Astrocyte (in vitro differentiated cells and primary cell): Measurements from ENCODE around the gene CLCN6. TPM values are rescaled to one million over a fixed set of nuclear protein-coding genes. Genes with fewer than 3 reads are reported as not detected.

Source experiments
- DNase-seq: peaks from one replicate; pipeline ENCODE4 v3.0.0-alpha.2; 2010; ENCODE audit warnings: low read depth
- FAIRE-seq: peaks from 2 replicates; lab custom pipeline; 2011; peaks lifted over from hg19 to GRCh38; lab: Jason Lieb, UNC
- H2AFZ ChIP-seq: 2 replicates; pipeline ENCODE4 v1.6.0; 2012; ENCODE audit warnings: low read depth, low read length, inconsistent platforms
- H3K27ac ChIP-seq: 2 replicates; pipeline ENCODE4 v1.5.1; 2011; ENCODE audit warnings: low read depth, low read length, inconsistent platforms
- H3K27me3 ChIP-seq: 2 replicates; pipeline ENCODE4 v1.6.0; 2011; ENCODE audit warnings: low read length, inconsistent platforms; ENCODE audit not compliant: insufficient read depth
- H3K36me3 ChIP-seq: 2 replicates; pipeline ENCODE4 v1.5.1; 2011; ENCODE audit warnings: low read length, inconsistent platforms; ENCODE audit not compliant: insufficient read depth
- H3K4me1 ChIP-seq: 2 replicates; pipeline ENCODE4 v1.5.1; 2011; ENCODE audit warnings: low read length, inconsistent platforms; ENCODE audit not compliant: insufficient read depth
- H3K4me2 ChIP-seq: 2 replicates; pipeline ENCODE4 v1.6.0; 2012; ENCODE audit warnings: low read length, inconsistent platforms
- H3K4me3 ChIP-seq: 2 replicates; pipeline ENCODE4 v1.5.1; 2011; ENCODE audit warnings: low read depth, mild to moderate bottlenecking, low read length, inconsistent platforms; ENCODE audit not compliant: insufficient read depth
- H3K79me2 ChIP-seq: 2 replicates; pipeline ENCODE4 v1.6.0; 2012; ENCODE audit warnings: mild to moderate bottlenecking, low read length, inconsistent platforms; ENCODE audit not compliant: insufficient read depth
- H3K9ac ChIP-seq: 2 replicates; pipeline ENCODE4 v1.6.0; 2012; ENCODE audit warnings: mild to moderate bottlenecking, low read length, inconsistent platforms
- H3K9me3 ChIP-seq: 2 replicates; pipeline ENCODE4 v1.5.1; 2012; ENCODE audit warnings: low read depth, mild to moderate bottlenecking, low read length, inconsistent platforms; ENCODE audit not compliant: insufficient read depth
- H4K20me1 ChIP-seq: 2 replicates; pipeline ENCODE4 v1.6.0; 2012; ENCODE audit warnings: low read length, inconsistent platforms; ENCODE audit not compliant: insufficient read depth
- H3K27ac Mint-ChIP-seq: one replicate; pipeline ENCODE4 v1.8.0; 2021; ENCODE audit warnings: mild to moderate bottlenecking, mixed read lengths; ENCODE audit not compliant: unreplicated experiment
- H3K27me3 Mint-ChIP-seq: one replicate; pipeline ENCODE4 v1.8.0; 2021; ENCODE audit warnings: low read depth, mixed read lengths; ENCODE audit not compliant: unreplicated experiment
- H3K36me3 Mint-ChIP-seq: one replicate; pipeline ENCODE4 v1.8.0; 2021; ENCODE audit warnings: low read depth, mixed read lengths; ENCODE audit not compliant: unreplicated experiment
- H3K4me1 Mint-ChIP-seq: one replicate; pipeline ENCODE4 v1.8.0; 2021; ENCODE audit warnings: low read depth, mixed read lengths; ENCODE audit not compliant: unreplicated experiment
- H3K4me3 Mint-ChIP-seq: one replicate; pipeline ENCODE4 v1.8.0; 2021; ENCODE audit warnings: mild to moderate bottlenecking, moderate library complexity, mixed read lengths; ENCODE audit not compliant: unreplicated experiment
- H3K9me3 Mint-ChIP-seq: one replicate; pipeline ENCODE4 v1.8.0; 2021; ENCODE audit warnings: mild to moderate bottlenecking, mixed read lengths; ENCODE audit not compliant: unreplicated experiment
- CTCF ChIP-seq: IDR thresholded peaks from 2 replicates; pipeline ENCODE4 v1.5.1; 2011; ENCODE audit warnings: low read depth, mild to moderate bottlenecking, inconsistent platforms, low read length, moderate library complexity; ENCODE audit not compliant: insufficient read depth
- EZH2 ChIP-seq: IDR thresholded peaks from 2 replicates; pipeline ENCODE4 v1.6.1; 2012; ENCODE audit warnings: mild to moderate bottlenecking, low read length, inconsistent platforms; ENCODE audit not compliant: insufficient read depth
- total RNA-seq: library from RNA; stranded (reverse); gene quantifications from 2 replicates; pipeline ENCODE4 v1.2.1, GENCODE V29; 2021

CLCN6 gene
- total RNA-seq, 1 donor from 2014 or later = 22.4 TPM

- H3K27ac Mint-ChIP-seq = no peak overlapping the region
- H3K9ac ChIP-seq = no peak overlapping the region
- peaks cover 8% of the 10 kb centered on the region for H3K4me1 ChIP-seq
- no peaks in the 10 kb centered on the region for H3K27me3 ChIP-seq
- no peaks in the 10 kb centered on the region for H3K36me3 Mint-ChIP-seq
- no peak overlapping the region for H2AFZ ChIP-seq
- H3K4me1 Mint-ChIP-seq = no peaks in the 10 kb centered on the region
- no peaks in the 10 kb centered on the region for H3K36me3 ChIP-seq
- no peaks in the 10 kb centered on the region for H3K9me3 ChIP-seq
- no peak overlapping the region for H3K4me3 ChIP-seq
- TF ChIP-seq CTCF = no peak
- TF ChIP-seq EZH2 = no peak
- FAIRE-seq (no peak), DNase-seq (no peak)
- H3K27ac ChIP-seq = no peak overlapping the region
- no peaks in the 10 kb centered on the region for H4K20me1 ChIP-seq
- H3K4me3 Mint-ChIP-seq = no peak overlapping the region
- no peaks in the 10 kb centered on the region for H3K79me2 ChIP-seq
- no peak overlapping the region for H3K4me2 ChIP-seq
- H3K27me3 Mint-ChIP-seq = peaks cover 14% of the 10 kb centered on the region
- H3K9me3 Mint-ChIP-seq = no peaks in the 10 kb centered on the region
These were observed 25.4 kb upstream of the CLCN6 start for GRCh38 chr1:11780380-11781147.

GRCh38 chr1:11781297-11781696 is 24.7 kb upstream of the CLCN6 start:
- H3K4me1 Mint-ChIP-seq = no peaks in the 10 kb centered on the region
- H3K4me3 Mint-ChIP-seq = no peak overlapping the region
- H2AFZ ChIP-seq = no peak overlapping the region
- FAIRE-seq (no peak), DNase-seq (no peak)
- H3K79me2 ChIP-seq = no peaks in the 10 kb centered on the region
- H3K27me3 ChIP-seq = no peaks in the 10 kb centered on the region
- H3K36me3 ChIP-seq = no peaks in the 10 kb centered on the region
- H3K4me2 ChIP-seq = no peak overlapping the region
- peaks cover 12% of the 10 kb centered on the region for H3K27me3 Mint-ChIP-seq
- no peaks in the 10 kb centered on the region for H3K36me3 Mint-ChIP-seq
- no peak overlapping the region for H3K27ac Mint-ChIP-seq
- no peak overlapping the region for H3K9ac ChIP-seq
- peaks cover 8% of the 10 kb centered on the region for H3K4me1 ChIP-seq
- H3K4me3 ChIP-seq = no peak overlapping the region
- no peak overlapping the region for H3K27ac ChIP-seq
- no peaks in the 10 kb centered on the region for H4K20me1 ChIP-seq
- TF ChIP-seq EZH2 = no peak
- no peak for TF ChIP-seq CTCF
- H3K9me3 ChIP-seq = no peaks in the 10 kb centered on the region
- no peaks in the 10 kb centered on the region for H3K9me3 Mint-ChIP-seq

GRCh38 chr1:11782127-11782708 is 23.8 kb upstream of the CLCN6 start:
- peaks cover 10% of the 10 kb centered on the region for H3K27me3 Mint-ChIP-seq
- no peaks in the 10 kb centered on the region for H3K9me3 Mint-ChIP-seq
- no peaks in the 10 kb centered on the region for H3K9me3 ChIP-seq
- no peaks in the 10 kb centered on the region for H4K20me1 ChIP-seq
- H3K36me3 ChIP-seq = no peaks in the 10 kb centered on the region
- H3K4me1 ChIP-seq = peaks cover 11% of the 10 kb centered on the region
- no peak overlapping the region for H3K4me2 ChIP-seq
- H3K27ac Mint-ChIP-seq = no peak overlapping the region
- DNase-seq (no peak), FAIRE-seq (no peak)
- TF ChIP-seq EZH2 = no peak
- no peak for TF ChIP-seq CTCF
- no peak overlapping the region for H3K4me3 Mint-ChIP-seq
- no peak overlapping the region for H2AFZ ChIP-seq
- H3K9ac ChIP-seq = no peak overlapping the region
- H3K27ac ChIP-seq = no peak overlapping the region
- H3K79me2 ChIP-seq = no peaks in the 10 kb centered on the region
- H3K27me3 ChIP-seq = no peaks in the 10 kb centered on the region
- peaks cover 4% of the 10 kb centered on the region for H3K4me1 Mint-ChIP-seq
- H3K4me3 ChIP-seq = no peak overlapping the region
- H3K36me3 Mint-ChIP-seq = no peaks in the 10 kb centered on the region
